WTC11 (cell line): Measurements from ENCODE around the gene GALNTL6.

ENCODE experiments used
- ATF1 ChIP-seq: sonication (generic); formaldehyde crosslinking; IDR thresholded peaks from 2 replicates; pipeline ENCODE4 v1.8.1; 2023; ENCODE audit warnings: mild to moderate bottlenecking, moderate library complexity, missing genetic modification reagents
- ATF2 ChIP-seq: sonication (generic); formaldehyde crosslinking; IDR thresholded peaks from 2 replicates; pipeline ENCODE4 v1.8.1; 2022; ENCODE audit warnings: low read depth, missing genetic modification reagents, borderline replicate concordance
- CTCF ChIP-seq: fragments of 200-600 bp; IDR thresholded peaks from 2 replicates; pipeline ENCODE4 v1.8.0; 2022; ENCODE audit warnings: antibody characterized with exemption
- FOXJ3 ChIP-seq: sonication (generic); formaldehyde crosslinking; IDR thresholded peaks from 2 replicates; pipeline ENCODE4 v1.9.0; 2021; ENCODE audit warnings: missing genetic modification reagents, mild to moderate bottlenecking, borderline replicate concordance
- MLX ChIP-seq: sonication (generic); formaldehyde crosslinking; IDR thresholded peaks from 2 replicates; pipeline ENCODE4 v1.8.1; 2023; ENCODE audit warnings: mild to moderate bottlenecking, missing genetic modification reagents, moderate library complexity
- RELA ChIP-seq: sonication (generic); formaldehyde crosslinking; IDR thresholded peaks from 2 replicates; pipeline ENCODE4 v1.8.1; 2022; ENCODE audit warnings: missing genetic modification reagents, mild to moderate bottlenecking, borderline replicate concordance
- SMAD3 ChIP-seq: sonication (generic); formaldehyde crosslinking; IDR thresholded peaks from 2 replicates; pipeline ENCODE4 v1.8.0; 2022; ENCODE audit warnings: missing genetic modification reagents, mild to moderate bottlenecking, borderline replicate concordance

GRCh38 chr4:172708184-172708583 lies 895.0 kb downstream of the GALNTL6 start:
- TF ChIP-seq ATF1 (CRISPR knock-in tag): no peak
- no peak for TF ChIP-seq CTCF
- no peak for TF ChIP-seq FOXJ3 (CRISPR knock-in tag)
- TF ChIP-seq MLX (CRISPR knock-in tag): no peak
- TF ChIP-seq ATF2: no peak
- TF ChIP-seq SMAD3 (CRISPR knock-in tag): no peak
- no peak for TF ChIP-seq RELA (CRISPR knock-in tag)
